BE2C (cell line): ENCODE data around the gene SMIM45.

Experiments used
- DNase-seq: peaks from one replicate; pipeline ENCODE4 v3.0.0-alpha.2; 2020
- H3K27me3 ChIP-seq: fragments of 250-450 bp; sonication (Bioruptor Pico); 2 replicates; pipeline ENCODE4 v1.5.1; 2020; ENCODE audit warnings: mild to moderate bottlenecking
- H3K36me3 ChIP-seq: fragments of 250-450 bp; sonication (Bioruptor Pico); 2 replicates; pipeline ENCODE4 v1.5.1; 2020; ENCODE audit warnings: mild to moderate bottlenecking
- H3K4me1 ChIP-seq: fragments of 250-450 bp; sonication (Bioruptor Pico); 2 replicates; pipeline ENCODE4 v1.5.1; 2020
- H3K4me3 ChIP-seq: 2 replicates; pipeline ENCODE4 v1.5.1; 2011; ENCODE audit warnings: low read depth, low read length
- H3K9me3 ChIP-seq: fragments of 250-450 bp; sonication (Bioruptor Pico); 2 replicates; pipeline ENCODE4 v1.5.1; 2020
- TF ChIP-seq, protein P1 (sequence below): IDR thresholded peaks from 2 replicates; pipeline ENCODE4 v1.5.1; 2012; ENCODE audit warnings: mild to moderate bottlenecking, low read depth, low read length

The SMIM45 gene

DNA sequence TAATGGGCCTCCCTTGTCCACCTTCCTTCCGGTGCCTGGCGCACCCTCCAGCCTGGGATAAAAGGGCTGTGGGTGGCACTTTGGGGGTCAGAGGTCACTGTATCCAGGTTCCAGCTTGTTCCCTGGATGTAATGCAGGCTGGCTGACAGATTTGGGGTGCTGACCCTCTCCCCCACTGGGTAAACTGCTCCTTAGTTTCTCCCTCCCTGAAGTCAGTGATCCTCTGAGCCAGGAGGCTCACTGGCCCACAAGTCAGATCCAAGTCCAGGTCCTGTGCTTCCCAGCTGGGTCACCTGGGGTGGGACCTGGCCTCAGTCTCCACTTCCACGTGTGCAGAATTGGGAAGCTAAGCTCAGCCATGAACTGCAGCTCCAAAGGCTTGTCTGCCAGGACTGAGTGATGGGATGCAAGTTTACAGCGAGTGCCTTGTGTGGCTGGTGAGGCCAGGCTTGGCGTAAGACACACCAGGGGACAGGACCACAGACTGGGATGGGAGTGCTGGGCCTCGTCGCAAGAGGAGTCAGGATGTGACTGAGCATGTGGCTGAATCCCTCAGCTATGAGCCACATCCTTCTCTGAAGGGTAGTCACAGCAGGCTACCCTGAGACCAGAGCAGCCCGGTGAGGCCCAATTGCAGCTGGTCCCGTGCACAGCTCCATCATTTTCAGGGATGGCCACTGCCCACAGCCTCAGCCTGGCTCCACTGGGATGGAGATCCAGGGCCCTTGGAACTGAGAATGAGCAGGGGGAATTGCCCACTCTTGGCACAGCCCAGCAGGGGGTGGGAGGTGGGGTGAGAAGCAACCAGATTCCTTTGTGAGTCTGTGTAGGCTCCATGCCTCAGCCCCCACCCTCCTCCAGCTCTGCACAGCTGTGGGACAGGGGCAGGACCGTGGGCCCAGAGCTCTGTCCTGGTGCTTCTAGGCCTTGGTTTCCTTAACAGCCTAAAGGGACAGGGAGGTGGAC, 44.2 kb upstream of the SMIM45 start:
- no peaks in the 10 kb centered on the region for H3K9me3 ChIP-seq
- H3K27me3 ChIP-seq, result peaks cover 38% of the 10 kb centered on the region
- TF ChIP-seq, protein P1, sequence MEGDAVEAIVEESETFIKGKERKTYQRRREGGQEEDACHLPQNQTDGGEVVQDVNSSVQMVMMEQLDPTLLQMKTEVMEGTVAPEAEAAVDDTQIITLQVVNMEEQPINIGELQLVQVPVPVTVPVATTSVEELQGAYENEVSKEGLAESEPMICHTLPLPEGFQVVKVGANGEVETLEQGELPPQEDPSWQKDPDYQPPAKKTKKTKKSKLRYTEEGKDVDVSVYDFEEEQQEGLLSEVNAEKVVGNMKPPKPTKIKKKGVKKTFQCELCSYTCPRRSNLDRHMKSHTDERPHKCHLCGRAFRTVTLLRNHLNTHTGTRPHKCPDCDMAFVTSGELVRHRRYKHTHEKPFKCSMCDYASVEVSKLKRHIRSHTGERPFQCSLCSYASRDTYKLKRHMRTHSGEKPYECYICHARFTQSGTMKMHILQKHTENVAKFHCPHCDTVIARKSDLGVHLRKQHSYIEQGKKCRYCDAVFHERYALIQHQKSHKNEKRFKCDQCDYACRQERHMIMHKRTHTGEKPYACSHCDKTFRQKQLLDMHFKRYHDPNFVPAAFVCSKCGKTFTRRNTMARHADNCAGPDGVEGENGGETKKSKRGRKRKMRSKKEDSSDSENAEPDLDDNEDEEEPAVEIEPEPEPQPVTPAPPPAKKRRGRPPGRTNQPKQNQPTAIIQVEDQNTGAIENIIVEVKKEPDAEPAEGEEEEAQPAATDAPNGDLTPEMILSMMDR, result no peak
- no peaks in the 10 kb centered on the region for H3K4me1 ChIP-seq
- H3K36me3 ChIP-seq, result peaks cover 33% of the 10 kb centered on the region
- no peak for DNase-seq
- H3K4me3 ChIP-seq, result no peak overlapping the region

DNA sequence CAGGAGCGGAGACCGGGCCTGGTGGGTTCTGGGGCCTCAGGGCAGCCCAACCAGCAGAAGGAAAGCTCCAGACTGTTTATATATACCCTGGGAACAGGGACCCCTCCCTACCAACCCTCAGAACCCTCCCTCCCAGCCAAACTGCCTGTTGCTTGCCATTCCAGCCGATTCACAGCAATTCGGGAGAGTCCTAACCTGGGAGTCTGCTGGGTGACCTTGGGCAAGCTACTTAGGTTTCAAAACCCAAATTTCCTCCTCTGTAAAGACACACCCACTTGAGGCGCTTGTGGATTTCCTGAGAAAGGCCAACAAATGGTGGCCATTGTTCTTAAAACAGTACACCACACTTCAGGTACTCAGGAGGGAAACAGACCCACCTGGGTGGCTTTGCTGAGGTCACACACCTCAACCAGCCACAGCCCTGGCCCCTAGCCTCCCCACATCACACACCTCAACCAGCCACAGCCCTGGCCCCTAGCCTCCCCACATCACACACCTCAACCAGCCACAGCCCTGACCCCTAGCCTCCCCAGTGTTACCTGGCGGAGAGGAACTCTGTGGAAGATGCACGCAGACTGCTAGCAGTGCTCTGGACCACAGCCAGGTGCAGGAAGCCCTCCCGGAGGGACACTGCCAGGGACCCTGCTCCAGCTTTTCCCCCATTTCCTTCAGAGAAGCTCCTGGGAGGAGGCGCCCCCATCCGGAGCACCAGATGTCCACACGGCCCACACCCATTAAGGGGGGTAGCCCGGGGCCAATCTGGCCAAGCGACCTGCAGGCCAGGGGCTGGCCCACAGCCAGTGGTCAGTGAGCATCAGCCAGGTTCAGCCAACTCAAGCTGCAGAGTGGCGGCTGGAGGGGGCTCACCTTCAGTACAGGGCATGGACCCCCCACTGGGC, 43.3 kb upstream of the SMIM45 start:
- TF ChIP-seq, protein P1, result no peak
- no peak for DNase-seq
- Histone ChIP-seq H3K4me1 (no peaks in the 10 kb centered on the region), H3K9me3 (no peaks in the 10 kb centered on the region), H3K27me3 (peaks cover 47% of the 10 kb centered on the region), H3K4me3 (no peak overlapping the region), H3K36me3 (peaks cover 24% of the 10 kb centered on the region)

DNA sequence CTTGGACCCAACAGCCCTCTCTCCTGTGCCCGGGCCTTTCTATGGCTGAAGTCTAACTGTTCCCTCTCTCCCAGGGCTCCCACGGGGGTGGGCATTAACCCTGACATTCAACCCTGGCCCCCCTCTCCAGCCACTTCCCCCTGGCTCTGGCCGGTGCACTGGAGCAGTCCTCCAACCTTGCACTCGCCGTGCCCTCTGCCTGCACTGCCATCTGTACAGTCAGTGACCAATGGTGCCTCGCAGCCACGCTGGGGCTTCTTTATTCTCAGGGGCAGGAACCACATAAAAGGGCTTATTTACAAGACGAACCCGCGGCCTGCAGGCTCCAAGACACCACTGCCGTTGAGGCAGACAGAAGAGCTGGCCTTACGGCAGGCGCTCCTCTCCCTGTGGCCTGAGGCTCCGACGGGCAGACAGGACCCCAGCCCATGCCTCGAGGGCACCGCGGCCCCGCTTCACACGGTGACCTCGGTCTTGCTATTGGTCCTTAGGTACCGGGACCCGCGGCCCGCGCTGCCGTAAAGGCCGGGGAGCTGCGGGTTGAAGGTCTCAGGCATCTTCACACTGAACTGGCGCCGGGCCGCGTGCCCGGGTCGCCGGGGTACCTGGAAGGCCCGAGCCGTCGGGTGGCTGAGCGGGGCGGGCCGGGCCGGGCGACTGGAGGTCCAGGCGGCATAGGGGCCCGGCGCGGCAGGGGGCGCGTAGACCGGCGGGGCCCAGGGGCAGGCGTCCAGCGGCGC, 42.5 kb upstream of the SMIM45 start:
- no peak overlapping the region for H3K4me3 ChIP-seq
- TF ChIP-seq, protein P1, result no peak
- peaks cover 56% of the 10 kb centered on the region for H3K27me3 ChIP-seq
- no peaks in the 10 kb centered on the region for H3K9me3 ChIP-seq
- no peaks in the 10 kb centered on the region for H3K4me1 ChIP-seq
- peaks cover 15% of the 10 kb centered on the region for H3K36me3 ChIP-seq
- DNase-seq, result no peak

DNA sequence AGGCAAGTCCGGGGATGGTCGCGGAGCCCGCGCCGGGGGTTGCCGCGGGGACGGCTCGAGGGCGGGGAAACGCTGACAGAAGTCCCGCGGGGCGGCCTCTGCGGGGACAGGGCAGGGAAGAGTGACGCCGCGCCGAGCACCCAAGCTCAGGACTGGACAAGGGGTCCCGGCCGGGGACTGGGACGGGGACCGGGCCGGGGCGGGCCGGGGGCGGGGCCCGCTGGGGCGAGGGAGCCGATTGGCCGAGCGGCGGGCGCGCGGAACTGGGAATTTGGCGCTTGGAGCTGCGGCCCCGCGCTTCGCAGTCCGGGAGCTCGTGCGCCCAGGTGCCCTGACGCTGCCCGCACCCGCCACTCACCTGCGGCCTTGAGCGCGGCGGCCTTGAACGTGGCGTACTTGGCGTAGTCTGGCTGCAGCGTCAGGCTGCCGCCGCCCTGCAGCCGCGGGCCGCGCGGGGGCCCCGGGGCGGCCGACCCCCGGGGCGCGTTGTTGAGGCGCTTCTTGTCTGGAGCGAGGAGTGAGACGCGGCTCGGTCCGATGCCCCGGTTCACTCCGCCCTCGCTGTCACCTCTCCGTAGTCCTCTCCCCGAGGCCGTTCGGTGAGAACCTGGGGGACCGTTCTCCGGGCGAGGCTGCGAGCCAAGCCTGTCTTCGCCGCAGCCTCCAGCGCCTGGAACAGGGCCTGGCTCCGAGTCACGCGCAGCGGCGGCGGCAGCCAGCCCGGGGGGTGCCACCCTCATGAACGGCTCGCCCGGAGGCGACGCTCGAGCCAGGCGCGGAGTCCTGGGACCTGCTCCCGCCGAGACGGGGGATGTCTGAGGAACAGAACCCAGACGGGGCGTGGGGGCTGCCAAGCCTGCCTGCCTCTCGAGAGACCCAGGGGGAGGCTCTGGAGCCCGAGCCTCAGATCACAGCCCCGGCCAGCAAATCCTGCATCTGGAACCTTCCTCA, 41.6 kb upstream of the SMIM45 start:
- Histone ChIP-seq H3K4me3 (peak overlapping the region; percentile 20), H3K27me3 (peaks cover 64% of the 10 kb centered on the region), H3K4me1 (no peaks in the 10 kb centered on the region), H3K36me3 (peaks cover 7% of the 10 kb centered on the region), H3K9me3 (no peaks in the 10 kb centered on the region)
- TF ChIP-seq, protein P1, result no peak
- DNase-seq, result peak; percentile 42

DNA sequence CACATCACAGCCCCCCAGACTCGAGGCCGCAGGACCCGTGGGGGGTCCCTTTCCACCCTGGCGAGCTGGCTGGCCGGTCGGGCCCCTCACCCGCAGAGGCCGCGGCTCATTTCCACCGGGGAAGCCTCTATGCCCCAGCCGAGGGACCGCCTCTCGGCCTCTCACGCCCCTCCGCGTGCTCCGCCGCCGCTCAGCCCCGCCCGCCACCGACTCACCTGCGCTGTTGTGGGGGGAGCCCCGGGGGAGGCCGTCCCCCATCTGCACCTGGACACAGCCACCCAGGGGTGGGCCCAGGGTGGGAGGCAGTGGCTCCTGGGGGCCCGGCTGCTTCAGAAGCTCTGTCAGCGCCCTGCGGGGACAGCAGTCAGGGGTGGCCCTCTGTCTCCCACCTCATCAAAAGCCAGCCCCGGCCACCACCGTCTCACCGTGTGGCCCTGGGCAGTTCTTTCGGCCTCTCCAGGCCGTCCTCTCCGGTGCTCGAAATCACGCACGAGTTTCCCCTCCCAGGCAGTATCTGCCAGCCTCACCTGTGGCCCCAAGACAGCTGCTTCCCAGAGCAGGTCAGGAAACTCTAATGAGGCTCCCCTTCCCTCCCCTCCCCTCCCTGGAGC, 40.8 kb upstream of the SMIM45 start:
- no peak for DNase-seq
- Histone ChIP-seq H3K36me3 (peaks cover 6% of the 10 kb centered on the region), H3K27me3 (peaks cover 72% of the 10 kb centered on the region), H3K4me1 (no peaks in the 10 kb centered on the region), H3K9me3 (no peaks in the 10 kb centered on the region), H3K4me3 (peak overlapping the region; percentile 20)
- TF ChIP-seq, protein P1, result no peak
